DMS 273 (cell line): Measurements from ENCODE around the gene PTCD3.

Experiments used
- DNase-seq: peaks from one replicate; lab custom pipeline; 2025; ENCODE audit not compliant: unreplicated experiment; lab: John Stamatoyannopoulos, UW

PTCD3 gene

DNA sequence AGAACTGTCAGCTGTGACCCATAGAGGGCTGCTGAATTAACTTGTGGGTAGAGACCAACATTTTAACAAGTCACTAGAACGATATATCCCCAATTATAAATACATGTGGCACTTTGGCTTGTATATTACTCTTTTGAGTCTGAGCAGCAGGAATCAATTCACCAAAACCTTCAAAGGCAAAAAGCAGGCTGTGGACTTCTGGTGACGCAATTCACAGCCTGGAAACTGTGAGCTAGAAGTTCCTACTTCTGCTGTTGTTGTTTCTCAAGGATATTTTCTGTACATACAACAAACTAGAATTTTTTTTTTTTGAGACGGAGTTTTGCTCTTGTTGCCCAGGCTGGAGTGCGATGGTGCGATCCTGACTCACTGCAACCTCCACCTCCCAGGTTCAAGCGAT lies 37.3 kb downstream of the PTCD3 start:
- DNase-seq, result peak; percentile 19

DNA sequence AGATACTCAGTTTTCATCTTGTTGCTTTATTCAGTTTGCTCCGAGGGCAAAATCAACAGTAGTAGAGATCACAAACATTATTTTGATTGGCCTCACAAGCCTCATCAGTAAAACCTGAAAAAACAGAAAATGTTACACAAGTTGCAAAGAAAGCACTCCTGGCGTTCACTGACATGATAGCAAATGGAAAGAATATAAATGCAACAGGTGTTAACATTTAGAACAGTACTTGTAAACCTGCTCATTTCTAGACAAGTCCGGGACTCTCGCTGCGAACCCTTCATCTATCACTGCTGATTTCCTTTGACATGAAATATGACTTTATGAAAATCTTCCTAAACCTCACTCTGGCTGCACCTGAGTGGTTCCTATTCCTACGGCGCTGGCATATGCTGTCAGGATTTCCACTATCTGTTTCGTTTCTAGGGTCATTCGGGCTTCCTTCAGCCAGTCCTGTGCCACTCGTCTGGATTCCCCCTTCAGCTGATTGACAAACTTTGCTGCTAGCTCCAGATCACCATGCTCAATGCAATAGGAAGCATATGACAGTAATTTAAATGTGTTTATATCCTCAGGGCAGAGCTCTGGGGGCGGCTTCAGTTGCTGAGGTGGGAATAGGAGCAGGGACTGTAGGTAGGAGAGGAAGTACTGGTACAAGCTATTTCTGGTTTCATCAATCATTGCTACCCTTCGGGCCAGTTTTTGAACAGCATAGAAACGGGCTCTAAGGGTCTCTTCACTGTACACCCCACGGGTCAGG lies 38.1 kb downstream of the PTCD3 start:
- no peak for DNase-seq

- DNase-seq, result no peak
Observed at GRCh38 chr2:86147793-86148192, 41.8 kb downstream of the PTCD3 start.

DNA sequence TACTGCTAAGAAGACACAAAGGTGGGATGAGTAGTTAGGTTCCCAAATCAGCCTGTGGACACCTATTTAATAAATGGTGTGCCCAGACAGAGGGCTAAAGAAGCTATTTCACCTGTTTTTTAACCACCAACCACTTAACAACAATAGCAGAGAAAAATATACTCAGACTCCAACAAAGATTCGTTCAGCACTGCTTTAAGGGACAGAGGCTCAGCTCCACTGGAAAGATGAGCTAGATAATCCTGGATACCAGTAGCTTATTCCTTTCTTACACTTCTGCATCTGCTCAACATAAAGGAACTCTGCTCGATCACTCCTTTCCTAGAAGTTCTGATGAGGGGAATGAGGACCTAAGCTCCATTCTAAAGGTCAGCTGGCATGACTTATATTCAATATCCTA lies 44.5 kb downstream of the PTCD3 start:
- no peak for DNase-seq

DNA sequence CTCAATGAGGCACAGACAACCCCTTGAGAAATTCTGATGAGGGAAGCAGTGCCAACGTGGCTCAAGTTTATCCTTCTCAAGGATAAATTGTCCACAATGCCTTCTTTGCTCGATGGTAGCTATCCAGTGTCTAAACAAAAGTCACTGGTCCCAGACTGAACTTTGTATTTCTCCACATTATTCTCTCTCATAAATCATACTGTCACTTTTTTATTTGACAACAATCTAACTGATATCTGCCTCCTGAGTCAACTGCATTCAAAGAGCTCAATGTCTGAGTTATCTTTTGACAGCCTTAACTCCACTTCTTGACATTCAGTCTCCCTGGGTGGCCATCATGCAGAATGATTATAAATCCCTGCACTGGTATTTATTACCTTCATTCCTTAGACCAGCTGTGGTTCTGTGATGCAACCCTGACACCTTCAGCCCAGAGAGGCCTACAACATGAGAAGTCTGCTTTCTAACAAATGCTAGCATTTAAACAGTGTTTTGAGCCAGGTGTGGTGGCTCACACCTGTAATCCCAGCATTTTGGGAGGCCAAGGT lies 51.0 kb downstream of the PTCD3 start:
- no peak for DNase-seq

GRCh38 chr2:86158286-86158685 lies 52.3 kb downstream of the PTCD3 start:
- DNase-seq, result no peak

DNA sequence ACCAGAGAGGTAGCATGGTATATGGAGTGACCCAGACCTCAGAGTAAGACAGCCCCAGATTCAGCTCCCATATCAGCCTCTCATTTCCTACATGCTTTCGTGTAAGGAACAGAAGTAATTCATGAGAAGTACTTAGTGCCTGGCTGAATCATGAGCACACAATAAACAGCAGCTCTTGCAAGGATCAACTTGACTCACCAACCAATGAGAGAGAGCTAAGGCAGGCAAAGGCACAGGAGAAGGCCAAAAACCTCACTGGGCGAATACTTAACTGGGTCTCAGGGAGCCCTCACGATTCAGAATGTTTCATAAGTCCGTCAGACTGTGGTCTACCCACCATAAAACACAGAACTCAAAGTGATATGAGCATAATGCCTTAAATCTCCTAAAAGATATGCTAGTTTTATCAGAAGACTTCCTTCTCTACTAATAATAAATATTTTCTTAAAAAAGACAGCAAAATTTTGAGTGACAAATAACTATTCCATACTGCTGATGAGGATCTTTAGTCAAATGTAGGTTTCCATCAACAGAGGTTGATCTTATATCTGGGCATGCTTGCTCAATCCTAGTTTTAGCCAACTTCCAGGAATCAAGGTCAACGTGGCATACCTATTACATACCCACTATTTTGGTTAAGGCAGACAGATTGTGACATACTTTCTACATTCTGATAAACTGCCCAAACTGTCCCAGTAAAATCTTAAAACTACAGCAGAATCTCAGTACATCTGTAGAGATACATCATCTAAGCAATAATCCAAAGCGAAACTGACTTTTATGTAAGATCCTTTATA lies 54.3 kb downstream of the PTCD3 start:
- no peak for DNase-seq

DNA sequence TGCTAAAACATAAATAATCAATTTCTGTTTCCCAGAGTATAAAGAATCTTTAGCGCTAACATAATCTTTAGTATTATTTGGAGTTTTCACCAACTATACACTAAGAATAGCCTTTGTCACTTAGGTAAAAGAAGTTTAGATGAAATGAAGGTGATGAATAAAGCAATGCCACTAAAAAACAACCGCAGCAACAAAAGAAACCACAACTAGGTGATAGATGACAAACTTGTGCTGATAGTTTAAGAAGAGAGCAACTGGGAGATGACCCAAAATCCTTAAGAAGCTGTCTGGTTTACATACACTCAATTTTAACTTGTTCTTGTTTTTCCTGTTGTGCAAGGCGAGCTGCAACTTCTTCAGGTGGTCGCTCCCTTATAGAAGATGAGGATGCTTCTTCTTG lies 64.4 kb downstream of the PTCD3 start:
- DNase-seq, result no peak

DNA sequence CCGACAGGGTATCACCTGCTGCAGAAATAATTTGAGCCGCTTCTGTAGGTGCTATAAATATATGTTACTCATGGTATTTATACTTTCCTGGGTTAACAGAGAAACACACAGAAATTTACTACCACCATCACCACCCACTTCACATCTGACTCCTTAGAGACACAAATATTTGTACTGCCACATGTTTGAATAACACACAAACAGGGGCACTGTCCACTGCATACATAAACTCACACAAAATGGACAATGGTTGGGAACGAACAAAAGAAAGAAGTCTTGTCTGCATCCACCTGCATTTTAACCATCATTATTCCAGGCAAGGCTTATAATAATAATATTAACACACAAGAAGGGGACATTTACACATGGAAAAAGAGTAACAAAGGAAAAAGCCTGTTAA lies 65.3 kb downstream of the PTCD3 start:
- no peak for DNase-seq

- no peak for DNase-seq
Observed at GRCh38 chr2:86172610-86173009, 66.6 kb downstream of the PTCD3 start.

- no peak for DNase-seq
Observed at GRCh38 chr2:86174445-86174844, 68.4 kb downstream of the PTCD3 start.

- DNase-seq, result peak; percentile 86
Observed at GRCh38 chr2:86175828-86176227, 69.8 kb downstream of the PTCD3 start.

DNA sequence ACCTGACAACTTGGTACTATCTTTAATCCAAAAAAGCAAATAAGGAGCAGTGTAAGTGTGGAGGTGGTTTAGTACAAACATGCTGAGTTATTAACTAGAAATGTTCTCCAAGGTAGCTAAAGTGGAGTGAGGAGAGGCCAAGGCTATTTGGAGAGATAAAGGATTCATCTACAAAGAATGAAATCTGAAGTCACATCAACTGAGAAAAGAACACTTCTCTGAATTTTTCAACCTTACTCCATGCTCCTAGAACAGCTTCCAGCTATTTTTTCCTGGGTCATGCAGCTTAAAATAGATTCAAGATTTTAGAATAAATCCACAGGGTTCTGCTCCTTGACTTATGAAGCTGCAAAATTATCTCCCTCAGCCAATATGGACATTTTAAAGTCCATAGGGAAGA lies 70.6 kb downstream of the PTCD3 start:
- no peak for DNase-seq

DNA sequence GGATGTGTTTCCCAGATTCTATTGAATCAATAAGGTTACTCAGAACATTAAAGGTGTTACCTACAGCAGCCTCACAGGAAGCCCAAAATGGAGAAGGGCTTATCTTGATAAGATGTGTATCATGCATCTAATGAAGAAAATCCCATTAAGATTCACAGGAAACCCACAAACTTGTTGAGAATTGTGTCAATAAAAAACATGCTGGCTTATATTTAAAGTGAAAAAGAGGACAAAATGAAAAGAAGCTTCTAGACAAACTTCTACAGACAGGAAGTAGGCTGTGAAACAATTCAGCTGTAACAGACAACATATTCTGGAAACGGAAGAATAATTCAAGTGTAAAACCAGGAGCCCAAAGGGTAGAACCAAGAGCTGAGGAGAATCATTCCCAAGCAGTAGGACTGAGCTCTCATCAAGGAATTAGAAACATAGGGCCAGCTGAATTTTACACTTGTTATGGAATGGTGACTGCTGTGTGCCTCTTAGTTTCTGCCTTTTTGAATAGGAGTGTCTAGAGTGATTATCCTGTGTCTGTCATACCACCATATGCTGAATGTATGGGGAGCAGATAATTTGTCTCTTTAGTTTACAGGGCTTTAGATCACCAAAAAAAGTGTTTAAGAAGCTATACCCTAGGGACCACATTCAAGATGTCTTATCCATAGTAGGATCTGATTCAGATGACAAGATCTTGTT lies 79.6 kb downstream of the PTCD3 start:
- DNase-seq, result peak; percentile 55

- peak; percentile 72 for DNase-seq
Observed at GRCh38 chr2:86186431-86186830, 80.4 kb downstream of the PTCD3 start.

GRCh38 chr2:86189782-86190416 lies 83.9 kb downstream of the PTCD3 start:
- DNase-seq, result peak; percentile 39
